Coronary artery (tissue), 2 donors: ENCODE results near the gene C17orf113.
A peak's percentile ranks its signal among the peaks of the same experiment; 100 is the strongest.
"Not testable (repeated sequence)": the region's sequence is repeated elsewhere in the genome, so short reads cannot be mapped to it uniquely, and the experiment has no call there.

Source experiments
- DNase-seq: peaks from one replicate; pipeline ENCODE4 v3.0.0-alpha.2; 2017; ENCODE audit warnings: low spot score
- H3K27ac ChIP-seq, 2 donors: fragments of 200-600 bp; sonication (generic); one replicate each; pipeline ENCODE4 v1.5.1; 2016 to 2019
- H3K4me3 ChIP-seq: fragments of 200-600 bp; sonication (generic); 2 replicates; pipeline ENCODE4 v1.5.1; 2016; ENCODE audit warnings: mild to moderate bottlenecking, moderate library complexity
- CTCF ChIP-seq: fragments of 200-600 bp; sonication (generic); IDR thresholded peaks from one replicate; pipeline ENCODE4 v1.5.1; 2019; ENCODE audit warnings: antibody characterized with exemption

The C17orf113 gene

GRCh38 chr17:42019509-42020404, 30.6 kb downstream of the C17orf113 start, which contains the start of gene NKIRAS2:
Gene NKIRAS2, plus strand, starts transcription at chr17:42020090. Its CDS starts 1,488 bp downstream, at chr17:42021578.
- peak within 1 kb of the TSS; percentile 83 to 87 for H3K27ac ChIP-seq
- peak; percentile 91 for TF ChIP-seq CTCF
- DNase-seq, result peak; percentile 96

GRCh38 chr17:42018988-42019387, 31.4 kb downstream of the C17orf113 start:
- no peak for DNase-seq
- H3K27ac ChIP-seq, result no peak overlapping the region
- no peak for TF ChIP-seq CTCF
- no peak overlapping the region for H3K4me3 ChIP-seq

More at GRCh38 chr17:42019509-42020404, 30.6 kb downstream of the C17orf113 start, which contains the start of gene NKIRAS2:
- peak within 1 kb of the TSS; percentile 86 for H3K4me3 ChIP-seq

- no peak for DNase-seq
- no peak for TF ChIP-seq CTCF
- peak overlapping the region; percentile 97 for H3K4me3 ChIP-seq
- H3K27ac ChIP-seq, result peak overlapping the region in 1 of 2 donors; percentile 96
Measured at GRCh38 chr17:42018339-42018738, 32.1 kb downstream of the C17orf113 start.

GRCh38 chr17:42017866-42018200, 32.6 kb downstream of the C17orf113 start:
- DNase-seq, result no peak
- TF ChIP-seq CTCF, result no peak
- Histone ChIP-seq H3K4me3 (peak overlapping the region; percentile 97), H3K27ac (peak overlapping the region; percentile 86 to 96)

- no peak for TF ChIP-seq CTCF
- H3K27ac ChIP-seq, result peak within 1 kb of the TSS; percentile 86 to 96
- DNase-seq, result peak; percentile 92
- H3K4me3 ChIP-seq, result peak within 1 kb of the TSS; percentile 97
Measured at GRCh38 chr17:42016941-42017865, 33.2 kb downstream of the C17orf113 start, which contains the start of gene DNAJC7. Gene DNAJC7, minus strand, starts transcription at chr17:42017439. Its CDS starts 23 bp downstream, at chr17:42017416.

- peak overlapping the region; percentile 97 for H3K4me3 ChIP-seq
- H3K27ac ChIP-seq, result peak overlapping the region; percentile 86 to 96
- DNase-seq, result no peak
- TF ChIP-seq CTCF, result no peak
Measured at GRCh38 chr17:42016411-42016831, 34.0 kb downstream of the C17orf113 start.

GRCh38 chr17:42013740-42014139, 36.7 kb downstream of the C17orf113 start:
- not testable (repeated sequence) for H3K4me3 ChIP-seq, DNase-seq, H3K27ac ChIP-seq

GRCh38 chr17:42012363-42012762, 38.0 kb downstream of the C17orf113 start:
- not testable (repeated sequence) for H3K4me3 ChIP-seq, DNase-seq, H3K27ac ChIP-seq
